ENCODE results near the gene ZNF516. TPM values are rescaled to one million over a fixed set of nuclear protein-coding genes. Genes with fewer than 3 reads are reported as not detected.
A peak's percentile ranks its signal among the peaks of the same experiment; 100 is the strongest.

The ZNF516 gene
- total RNA-seq, 3 donors from 2014 or later: 22.0 to 47.9 (median 23.2) TPM

GRCh38 chr18:76452357-76452756, 42.7 kb downstream of the ZNF516 start:
- Histone ChIP-seq H3K4me3 (no peak overlapping the region), H3K36me3 (ENCODE audit: low read depth) (no peaks in the 10 kb centered on the region), H3K4me1 (ENCODE audit: low read depth) (peaks cover 15% of the 10 kb centered on the region), H3K9me3 (no peaks in the 10 kb centered on the region)
- intact Hi-C loops (cut with DNase I, micrococcal nuclease): no loop called here
- ATAC-seq: no peak
- no peak for TF ChIP-seq CTCF (IDR thresholded peaks at IDR 0.05)
- DNase-seq: no peak

- Histone ChIP-seq H3K36me3 (ENCODE audit: low read depth) (no peaks in the 10 kb centered on the region), H3K4me1 (ENCODE audit: low read depth) (peaks cover 15% of the 10 kb centered on the region), H3K4me3 (peak overlapping the region; percentile 9), H3K9me3 (no peaks in the 10 kb centered on the region)
- intact Hi-C loops (cut with DNase I, micrococcal nuclease): no loop called here
- ATAC-seq (peak; percentile 52), DNase-seq (no peak)
- no peak for TF ChIP-seq CTCF (IDR thresholded peaks at IDR 0.05)
Measured at GRCh38 chr18:76451396-76452331, 43.4 kb downstream of the ZNF516 start.

- peaks cover 20% of the 10 kb centered on the region for H3K4me1 ChIP-seq (ENCODE audit: low read depth)
- DNase-seq (peak in 2 of 3 donors; percentile 54 to 60), ATAC-seq (peak; percentile 80)
- peak overlapping the region; percentile 9 for H3K4me3 ChIP-seq
- TF ChIP-seq CTCF (IDR thresholded peaks at IDR 0.05): no peak
- intact Hi-C loops (cut with DNase I, micrococcal nuclease): no loop called here
- no peaks in the 10 kb centered on the region for H3K36me3 ChIP-seq (ENCODE audit: low read depth)
- H3K9me3 ChIP-seq: no peaks in the 10 kb centered on the region
Measured at GRCh38 chr18:76450452-76451395, 44.3 kb downstream of the ZNF516 start.

- no peak for ATAC-seq
- DNase-seq: no peak
- Histone ChIP-seq H3K9me3 (no peaks in the 10 kb centered on the region), H3K4me3 (no peak overlapping the region), H3K4me1 (ENCODE audit: low read depth) (peaks cover 25% of the 10 kb centered on the region), H3K36me3 (ENCODE audit: low read depth) (no peaks in the 10 kb centered on the region)
- intact Hi-C loops (cut with DNase I, micrococcal nuclease): no loop called here
- no peak for TF ChIP-seq CTCF (IDR thresholded peaks at IDR 0.05)
Measured at GRCh38 chr18:76449111-76449453, 46.0 kb downstream of the ZNF516 start.

GRCh38 chr18:76448256-76449110, 46.6 kb downstream of the ZNF516 start:
- Histone ChIP-seq H3K36me3 (ENCODE audit: low read depth) (no peaks in the 10 kb centered on the region), H3K9me3 (no peaks in the 10 kb centered on the region), H3K4me3 (no peak overlapping the region), H3K4me1 (ENCODE audit: low read depth) (peaks cover 25% of the 10 kb centered on the region)
- ATAC-seq (peak; percentile 52), DNase-seq (no peak)
- no peak for TF ChIP-seq CTCF (IDR thresholded peaks at IDR 0.05)
- intact Hi-C loops (cut with DNase I, micrococcal nuclease): no loop called here
